Esophagus (tissue), 2 donors: ENCODE data around the gene HEMK1. TPM values are rescaled to one million over a fixed set of nuclear protein-coding genes. Genes with fewer than 3 reads are reported as not detected.
A peak's percentile ranks its signal among the peaks of the same experiment; 100 is the strongest.

Experiments used
- H3K27ac ChIP-seq, 2 donors: one replicate each; pipeline ENCODE4 v1.5.1; 2013; ENCODE audit warnings: low read depth in 2 of 2, mild to moderate bottlenecking in 2 of 2, inconsistent platforms in 1 of 2, low read length in 1 of 2, moderate library complexity in 1 of 2
- H3K27me3 ChIP-seq, 2 donors: one replicate each; pipeline ENCODE4 v1.6.1; 2013; ENCODE audit warnings: low read length in 2 of 2, control low read depth in 1 of 2, mild to moderate bottlenecking in 1 of 2; ENCODE audit not compliant: insufficient read depth in 2 of 2, control insufficient read depth in 1 of 2
- H3K36me3 ChIP-seq, 2 donors: one replicate each; pipeline ENCODE4 v1.6.1; 2013; ENCODE audit warnings: low read length in 1 of 2; ENCODE audit not compliant: control insufficient read depth in 2 of 2, insufficient read depth in 2 of 2
- H3K4me1 ChIP-seq, 2 donors: one replicate each; pipeline ENCODE4 v1.6.1; 2013; ENCODE audit warnings: low read length in 1 of 2; ENCODE audit not compliant: control insufficient read depth in 2 of 2, insufficient read depth in 2 of 2
- H3K4me3 ChIP-seq, 2 donors: one replicate each; pipeline ENCODE4 v1.5.1; 2013; ENCODE audit warnings: low read length in 2 of 2, mild to moderate bottlenecking in 2 of 2, low read depth in 1 of 2, moderate library complexity in 1 of 2
- H3K9me3 ChIP-seq, 2 donors: one replicate each; pipeline ENCODE4 v1.6.1; 2013; ENCODE audit warnings: mild to moderate bottlenecking in 2 of 2, low read depth in 1 of 2, low read length in 1 of 2, moderate library complexity in 1 of 2; ENCODE audit not compliant: control insufficient read depth in 2 of 2, insufficient read depth in 1 of 2
- WGBS, 2 donors: extraction: QIAGEN DNeasy Blood & Tissue Kit; methylation state at CpG; one replicate each; pipeline ENCODE4 v1.1.7; 2013; 5-methylcytosine and 5-hydroxymethylcytosine counted together
- polyA plus RNA-seq, 2 donors: library from polyadenylated mRNA; stranded (reverse); fragments of 200-250 nt; gene quantifications; one replicate each; pipeline ENCODE4 v1.2.3, GENCODE V29; 2013
- donor health status: healthy with polysubstance abuse.
- donor health status: Bipolar disorder and iron deficiency.

Gene HEMK1
- polyA plus RNA-seq, 2 donors = 8.3 to 12.9 TPM

DNA sequence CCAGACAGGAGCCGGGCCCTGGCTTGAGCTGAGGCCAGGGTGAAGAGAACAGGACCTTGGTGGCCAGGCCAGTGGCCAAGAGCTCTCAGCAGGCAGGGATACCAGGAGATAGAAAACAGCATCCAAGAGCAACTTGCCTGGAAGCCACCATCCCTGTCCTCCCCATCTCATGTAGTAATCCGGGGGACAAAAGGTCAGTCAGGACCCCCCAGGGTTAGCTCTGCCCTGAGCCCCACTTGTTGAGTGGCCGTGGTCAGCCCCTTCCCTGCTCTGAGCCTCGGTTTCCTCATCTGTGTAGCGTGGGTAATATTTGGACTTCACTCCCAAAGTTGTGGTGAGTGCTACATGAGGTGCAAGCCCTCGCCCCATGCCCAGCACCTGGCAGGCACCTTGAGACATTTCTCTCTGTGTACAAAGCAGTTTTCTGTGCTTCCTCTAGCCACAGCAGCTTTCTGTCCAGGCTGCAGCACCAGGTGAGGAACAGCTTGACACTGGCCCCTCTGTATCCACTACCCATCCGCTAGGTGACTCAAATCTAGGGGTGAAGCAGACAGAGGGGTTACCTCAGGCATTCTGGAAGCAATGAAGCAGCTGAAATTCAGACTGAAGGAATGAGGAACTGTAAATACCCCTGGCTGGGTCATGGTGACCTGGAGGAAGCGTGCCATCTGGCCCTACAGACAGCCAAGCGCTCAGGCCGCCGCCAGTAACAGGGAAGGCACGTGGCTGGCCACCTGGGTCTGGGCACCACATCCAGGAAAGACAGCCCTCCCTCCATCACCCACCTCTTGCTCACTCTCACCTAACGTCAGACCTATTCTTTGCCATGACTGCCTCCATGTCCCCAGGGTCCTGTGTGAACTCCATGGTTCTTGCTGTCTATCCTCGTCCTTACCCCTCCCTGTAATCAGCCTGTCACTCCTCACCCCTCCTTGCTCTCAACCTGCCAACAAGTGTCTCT, 35.6 kb downstream of the HEMK1 start:
- Histone ChIP-seq H3K4me3 (no peak overlapping the region), H3K27ac (peak overlapping the region; percentile 44 to 83), H3K36me3 (peaks cover 0 to 26% of the 10 kb centered on the region in 2 donors), H3K9me3 (no peaks in the 10 kb centered on the region), H3K27me3 (no peaks in the 10 kb centered on the region), H3K4me1 (peaks cover 11 to 78% of the 10 kb centered on the region in 2 donors)
- 57 to 62% methylated on average over 14 of the region's 14 CpGs for WGBS, 2 donors

DNA sequence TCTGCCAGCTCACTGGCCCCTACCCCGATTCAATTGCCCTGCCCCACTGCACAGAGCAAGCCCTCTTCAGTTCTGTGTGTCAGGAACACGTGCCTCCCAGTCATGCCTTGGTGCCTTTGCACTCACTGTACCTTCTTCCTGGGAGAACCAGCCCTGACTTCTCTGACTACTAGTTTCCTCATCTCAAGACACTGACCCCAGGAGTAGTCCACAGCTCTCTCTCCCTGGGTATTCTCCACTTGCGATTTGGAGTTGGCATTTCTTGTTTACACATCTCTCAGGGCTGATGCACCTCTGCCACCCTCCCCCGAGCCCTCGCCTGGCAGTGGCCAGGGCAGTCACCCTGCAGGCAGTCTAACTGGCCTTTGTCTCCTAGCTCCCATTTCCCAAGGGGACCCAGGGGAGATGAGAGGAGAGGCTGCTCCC, 36.6 kb downstream of the HEMK1 start:
- Histone ChIP-seq H3K9me3 (no peaks in the 10 kb centered on the region), H3K4me1 (peaks cover 18 to 77% of the 10 kb centered on the region in 2 donors), H3K27me3 (no peaks in the 10 kb centered on the region), H3K27ac (peak overlapping the region; percentile 44 to 83), H3K36me3 (peaks cover 0 to 26% of the 10 kb centered on the region in 2 donors), H3K4me3 (no peak overlapping the region)
- WGBS, 2 donors = 34 to 44% methylated on average over 5 of the region's 5 CpGs

DNA sequence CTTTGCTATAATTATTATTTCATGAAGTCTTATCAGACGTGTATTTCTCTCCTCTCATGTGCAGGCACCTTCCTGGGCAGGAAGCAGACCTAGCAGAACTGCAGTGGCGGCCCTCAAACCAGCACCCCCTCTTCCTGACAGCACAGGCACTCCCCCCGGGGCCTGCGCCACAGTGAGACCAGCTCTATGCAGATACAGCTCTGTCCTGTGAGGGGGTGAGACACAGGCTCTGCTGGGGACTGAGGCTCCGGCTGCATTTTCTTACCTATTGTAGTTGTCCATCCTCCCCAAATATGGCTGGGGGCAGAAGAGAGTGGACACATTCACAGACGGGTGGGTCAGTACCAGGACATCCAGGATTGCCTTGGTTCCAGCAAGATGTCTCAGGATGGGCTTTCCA, 37.3 kb downstream of the HEMK1 start:
- H3K36me3 ChIP-seq = peaks cover 0 to 26% of the 10 kb centered on the region in 2 donors
- no peaks in the 10 kb centered on the region for H3K9me3 ChIP-seq
- H3K27me3 ChIP-seq = no peaks in the 10 kb centered on the region
- WGBS, 2 donors = 57 to 64% methylated on average over 6 of the region's 6 CpGs
- peaks cover 18 to 74% of the 10 kb centered on the region in 2 donors for H3K4me1 ChIP-seq
- H3K27ac ChIP-seq = peak overlapping the region in 1 of 2 donors; percentile 30
- H3K4me3 ChIP-seq = no peak overlapping the region

DNA sequence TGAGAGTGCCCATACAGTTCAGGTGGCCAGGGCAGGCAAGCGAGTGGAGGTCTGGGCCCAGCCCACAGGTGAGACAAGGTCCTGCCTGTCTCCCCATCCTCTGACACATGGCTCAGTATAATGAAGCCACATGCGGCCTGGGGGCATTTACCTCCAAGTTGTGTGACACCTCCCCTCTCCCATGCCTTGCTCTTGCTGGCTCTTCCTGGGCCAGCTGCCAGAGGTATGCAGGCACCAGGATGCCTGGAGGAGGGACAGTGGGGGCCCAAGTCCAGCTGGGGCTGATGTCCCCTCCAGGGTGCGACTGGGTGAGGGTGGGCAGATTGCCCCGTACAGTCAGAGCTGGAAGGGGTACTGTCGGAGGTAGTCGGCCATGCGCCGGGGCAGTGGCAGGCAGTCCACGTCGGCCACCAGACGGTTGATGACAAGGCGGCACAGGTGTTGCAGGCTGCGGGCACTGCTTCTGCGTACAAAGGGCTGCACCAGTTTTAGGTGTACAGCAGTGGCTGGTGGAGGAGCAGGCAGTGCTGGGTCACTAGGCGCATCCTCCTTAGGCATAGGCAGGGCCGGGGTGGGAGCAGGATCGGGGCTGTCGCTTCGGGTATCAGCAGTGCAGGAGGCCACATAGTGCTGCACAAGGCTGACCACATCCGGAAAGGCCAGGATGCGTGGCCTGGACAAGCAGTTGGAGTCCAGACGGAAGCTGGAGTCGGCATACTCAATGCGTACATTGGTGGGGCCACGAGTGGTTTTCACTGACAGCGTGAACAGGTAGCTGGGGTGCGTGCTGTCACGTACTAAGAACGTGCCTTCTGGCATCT, 38.2 kb downstream of the HEMK1 start:
- Histone ChIP-seq H3K36me3 (peaks cover 0 to 26% of the 10 kb centered on the region in 2 donors), H3K27ac (peak overlapping the region in 1 of 2 donors; percentile 18), H3K27me3 (no peaks in the 10 kb centered on the region), H3K4me1 (peaks cover 13 to 65% of the 10 kb centered on the region in 2 donors), H3K4me3 (peak overlapping the region in 1 of 2 donors; percentile 21), H3K9me3 (no peaks in the 10 kb centered on the region)
- WGBS, 2 donors = 75% methylated on average over 29 of the region's 29 CpGs

DNA sequence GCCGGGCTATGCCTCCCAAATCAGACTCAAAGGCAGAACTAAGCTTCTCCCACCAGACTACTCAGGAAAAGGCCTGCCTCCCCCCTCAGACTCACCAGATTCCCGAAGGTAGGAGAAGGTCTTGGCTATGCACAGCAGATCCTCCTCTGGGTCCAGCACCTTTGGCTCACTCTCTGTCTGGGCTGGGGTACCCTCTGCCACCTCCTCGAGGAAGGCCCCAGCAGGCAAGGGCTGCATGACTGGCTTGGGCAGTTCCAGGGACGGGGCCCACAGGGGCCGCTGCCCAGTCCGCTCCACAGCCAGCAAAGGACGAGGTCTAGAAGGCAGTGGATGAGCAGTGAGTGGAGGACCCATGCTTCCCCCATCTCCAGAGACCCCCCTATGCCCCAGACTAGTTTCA, 39.0 kb downstream of the HEMK1 start:
- Histone ChIP-seq H3K27ac (peak overlapping the region in 1 of 2 donors; percentile 18), H3K36me3 (peaks cover 0 to 26% of the 10 kb centered on the region in 2 donors), H3K9me3 (no peaks in the 10 kb centered on the region), H3K4me3 (no peak overlapping the region), H3K4me1 (peaks cover 7 to 59% of the 10 kb centered on the region in 2 donors), H3K27me3 (no peaks in the 10 kb centered on the region)
- WGBS, 2 donors = 62 to 68% methylated on average over 5 to 7 of the region's 7 CpGs

DNA sequence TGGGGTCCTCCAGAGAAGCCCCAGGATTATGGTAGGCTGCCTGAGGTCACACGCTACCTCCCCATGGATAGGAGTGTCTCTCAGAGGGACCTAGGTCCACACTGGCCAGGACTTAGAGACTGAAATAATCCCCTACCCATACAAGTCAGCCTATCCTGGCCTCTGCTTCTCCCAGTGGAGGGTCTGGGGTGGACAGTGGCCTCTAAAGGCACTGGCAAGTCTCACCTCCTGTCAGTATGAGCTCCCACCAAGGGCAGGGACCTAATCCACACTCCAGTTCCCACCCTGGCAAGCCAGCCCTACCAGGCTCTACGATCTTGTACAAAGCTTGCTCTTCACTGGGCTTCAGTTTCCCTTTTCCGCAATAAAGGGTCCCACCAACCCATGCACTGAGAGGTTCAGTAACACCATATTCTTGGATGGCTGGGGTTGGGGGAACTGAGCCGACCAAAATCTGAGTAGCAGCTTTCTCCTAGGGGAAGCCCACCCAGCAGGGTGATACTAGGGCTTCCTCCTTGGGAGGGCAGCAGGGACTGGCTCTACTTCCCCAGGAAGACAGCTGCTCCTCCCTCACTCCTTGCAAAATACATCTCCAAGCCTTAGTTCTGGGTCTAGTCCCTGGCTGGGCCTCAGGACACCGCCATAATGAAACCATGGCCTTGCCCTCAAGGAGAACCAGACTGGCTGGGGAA, 39.9 kb downstream of the HEMK1 start:
- peaks cover 7 to 54% of the 10 kb centered on the region in 2 donors for H3K4me1 ChIP-seq
- 77 to 84% methylated on average over 5 of the region's 5 CpGs for WGBS, 2 donors
- no peaks in the 10 kb centered on the region for H3K9me3 ChIP-seq
- no peaks in the 10 kb centered on the region for H3K27me3 ChIP-seq
- peak overlapping the region in 1 of 2 donors; percentile 68 for H3K4me3 ChIP-seq
- H3K36me3 ChIP-seq = peaks cover 0 to 24% of the 10 kb centered on the region in 2 donors
- peak overlapping the region in 1 of 2 donors; percentile 89 for H3K27ac ChIP-seq

DNA sequence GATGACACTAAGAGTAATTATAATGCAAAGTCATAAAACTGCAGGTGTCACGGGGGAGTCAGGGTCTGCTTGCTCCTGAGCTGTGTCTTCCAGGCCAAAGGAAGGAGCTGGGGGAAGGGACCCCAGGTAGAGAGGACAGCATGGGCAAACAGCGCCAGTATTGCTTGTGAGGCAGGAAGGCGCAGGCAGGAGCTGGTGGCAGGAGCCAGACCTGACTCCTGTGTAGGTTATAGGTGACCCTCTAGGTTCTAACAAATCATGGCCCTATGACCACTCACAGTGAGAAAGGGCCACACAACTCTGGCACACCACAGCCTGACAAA, 40.4 kb downstream of the HEMK1 start:
- Histone ChIP-seq H3K4me1 (peaks cover 7 to 49% of the 10 kb centered on the region in 2 donors), H3K9me3 (no peaks in the 10 kb centered on the region), H3K36me3 (peaks cover 0 to 19% of the 10 kb centered on the region in 2 donors), H3K27me3 (no peaks in the 10 kb centered on the region), H3K4me3 (peak overlapping the region; percentile 68 to 83), H3K27ac (peak overlapping the region; percentile 18 to 89)
- 72 to 93% methylated on average over 3 of the region's 3 CpGs for WGBS, 2 donors

DNA sequence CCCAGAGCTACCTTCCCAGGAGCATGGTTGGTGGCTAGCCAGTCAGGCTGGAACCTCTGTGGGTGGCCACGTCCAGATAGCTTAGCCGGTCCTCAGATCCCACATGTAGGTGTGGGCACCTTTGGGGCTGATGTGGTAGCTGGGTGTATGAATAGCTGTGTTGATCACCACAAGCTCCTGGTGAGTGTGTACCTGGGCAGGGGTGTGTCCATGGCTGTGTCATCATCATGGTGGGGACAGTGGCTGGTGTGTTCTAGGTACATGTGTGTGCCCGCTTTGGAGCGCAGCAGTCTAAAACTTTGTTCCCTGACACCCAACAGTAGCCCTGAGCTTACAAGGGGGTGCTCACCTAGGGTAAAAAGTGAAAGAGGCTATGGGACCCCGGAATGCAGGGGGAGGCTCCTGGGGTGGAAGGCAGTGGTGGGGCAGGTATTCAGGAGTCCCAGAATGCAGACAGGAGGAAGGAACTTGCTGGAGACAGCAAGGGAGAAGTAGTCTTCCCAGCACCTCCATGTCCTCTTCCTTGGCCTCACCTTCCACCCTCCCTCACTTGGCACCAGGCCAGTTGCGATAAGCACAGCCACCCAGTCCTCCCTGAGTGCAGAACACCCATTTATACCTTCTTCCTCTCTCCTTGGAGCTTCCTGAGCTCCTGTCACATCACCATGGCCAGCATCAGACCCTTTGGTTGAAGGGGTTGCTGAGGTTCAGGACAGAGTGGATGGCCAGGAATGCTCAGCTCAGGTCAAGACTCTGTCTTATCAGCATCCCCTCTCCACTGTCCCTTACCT, 41.1 kb downstream of the HEMK1 start:
- 60 to 63% methylated on average over 6 of the region's 6 CpGs for WGBS, 2 donors
- Histone ChIP-seq H3K9me3 (no peaks in the 10 kb centered on the region), H3K27me3 (no peaks in the 10 kb centered on the region), H3K4me1 (peaks cover 7 to 42% of the 10 kb centered on the region in 2 donors), H3K27ac (peak overlapping the region; percentile 18 to 89), H3K4me3 (peak overlapping the region; percentile 68 to 83), H3K36me3 (peaks cover 0 to 14% of the 10 kb centered on the region in 2 donors)
